ENCODE measurements around the gene PWP2.
"Not testable (repeated sequence)": the region's sequence is repeated elsewhere in the genome, so short reads cannot be mapped to it uniquely, and the experiment has no call there.

The PWP2 gene

DNA sequence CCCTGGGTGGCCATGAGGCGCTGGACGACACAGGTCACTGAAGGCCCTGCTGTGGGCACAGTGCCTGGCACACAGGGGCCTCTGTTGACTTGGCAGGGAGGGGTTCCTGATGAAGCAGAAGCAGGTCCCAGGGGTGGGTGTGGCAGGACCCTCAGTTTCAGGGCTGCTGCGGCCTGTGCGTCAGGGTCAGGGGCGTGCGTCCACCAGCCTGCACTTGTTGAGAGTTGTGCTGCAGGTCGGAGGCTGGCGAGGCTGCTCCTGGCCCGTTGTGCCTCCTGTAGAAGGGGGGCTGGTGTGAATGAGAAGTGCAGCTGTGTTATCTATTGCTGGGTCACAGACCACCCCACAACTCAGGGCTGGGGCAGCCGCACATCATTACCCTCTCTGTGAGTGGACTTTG is 35.3 kb downstream of the PWP2 start:
- not testable (repeated sequence) for H3K4me1 Mint-ChIP-seq, H3K4me3 Mint-ChIP-seq, H3K27me3 Mint-ChIP-seq, ATAC-seq, DNase-seq, H3K27ac Mint-ChIP-seq, H3K9me3 Mint-ChIP-seq

- peak; percentile 48 for ATAC-seq
- H3K27ac Mint-ChIP-seq, H3K9me3 Mint-ChIP-seq, H3K4me1 Mint-ChIP-seq, H3K27me3 Mint-ChIP-seq, H3K4me3 Mint-ChIP-seq, DNase-seq: not testable (repeated sequence)
These were observed 36.2 kb downstream of the PWP2 start for GRCh38 chr21:44143380-44143779.

DNA sequence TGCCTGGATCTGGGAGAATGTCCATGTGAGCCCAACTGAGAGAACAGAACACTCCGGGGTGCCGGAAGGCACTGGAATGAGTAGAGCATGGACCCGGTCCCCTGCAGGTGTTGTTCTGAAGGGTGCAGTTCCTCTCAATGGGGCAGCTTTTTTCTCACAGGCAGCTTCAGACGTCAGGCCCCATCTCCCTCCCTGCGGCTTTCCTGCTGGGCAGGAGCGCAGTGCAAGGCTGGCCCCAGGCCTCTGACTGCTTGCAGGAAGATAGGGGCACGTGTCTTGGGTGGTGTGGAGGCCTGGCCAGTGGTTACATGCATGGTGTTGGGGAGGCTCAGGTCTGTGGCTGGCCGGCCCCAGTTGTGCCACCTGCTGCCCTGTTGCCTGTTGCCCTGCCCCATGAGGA is 36.8 kb downstream of the PWP2 start:
- not testable (repeated sequence) for ATAC-seq, H3K27ac Mint-ChIP-seq, DNase-seq

GRCh38 chr21:44144784-44145602 is 37.8 kb downstream of the PWP2 start:
- H3K4me1 Mint-ChIP-seq, H3K9me3 Mint-ChIP-seq, DNase-seq, H3K4me3 Mint-ChIP-seq, H3K27ac Mint-ChIP-seq, H3K27me3 Mint-ChIP-seq: not testable (repeated sequence)
- ATAC-seq, result peak; percentile 75

More for the DNA sequence above, 36.8 kb downstream of the PWP2 start:
- H3K9me3 Mint-ChIP-seq, H3K4me1 Mint-ChIP-seq, H3K27me3 Mint-ChIP-seq, H3K4me3 Mint-ChIP-seq: not testable (repeated sequence)

DNA sequence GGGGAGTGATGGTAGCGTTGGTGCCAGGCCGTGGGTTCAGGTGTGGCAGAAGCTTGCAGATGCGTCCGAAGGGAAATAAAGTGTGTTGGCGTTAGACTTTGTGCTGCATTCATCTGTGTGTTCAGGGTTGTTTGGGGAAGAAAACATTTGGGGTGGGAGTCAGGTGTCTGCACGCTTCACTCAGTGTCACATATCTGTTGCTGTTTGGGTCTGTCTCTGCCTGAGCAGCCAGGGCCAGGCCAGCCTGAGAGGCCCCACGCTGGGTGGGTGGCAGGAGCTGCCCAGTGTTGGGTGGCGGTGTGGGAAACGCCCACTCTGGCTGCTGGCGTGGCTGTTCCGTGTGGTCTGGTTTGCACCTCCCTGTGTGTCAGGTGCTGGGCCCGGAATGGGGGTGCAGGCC is 38.4 kb downstream of the PWP2 start:
- not testable (repeated sequence) for H3K27ac Mint-ChIP-seq, DNase-seq, H3K4me3 Mint-ChIP-seq, H3K27me3 Mint-ChIP-seq, H3K9me3 Mint-ChIP-seq, H3K4me1 Mint-ChIP-seq
- peak; percentile 40 for ATAC-seq

- not testable (repeated sequence) for H3K4me3 Mint-ChIP-seq, H3K27me3 Mint-ChIP-seq, H3K9me3 Mint-ChIP-seq, H3K4me1 Mint-ChIP-seq, DNase-seq, H3K27ac Mint-ChIP-seq
- peak; percentile 39 for ATAC-seq
These were observed 39.9 kb downstream of the PWP2 start for GRCh38 chr21:44147108-44147507.

- not testable (repeated sequence) for H3K27me3 Mint-ChIP-seq, DNase-seq, H3K4me3 Mint-ChIP-seq, H3K9me3 Mint-ChIP-seq, H3K27ac Mint-ChIP-seq, ATAC-seq, H3K4me1 Mint-ChIP-seq
These were observed 43.1 kb downstream of the PWP2 start for GRCh38 chr21:44150255-44150654.

- not testable (repeated sequence) for H3K27ac Mint-ChIP-seq, H3K27me3 Mint-ChIP-seq, H3K9me3 Mint-ChIP-seq, DNase-seq, H3K4me1 Mint-ChIP-seq, H3K4me3 Mint-ChIP-seq
- ATAC-seq, result peak; percentile 52
These were observed 46.2 kb downstream of the PWP2 start for GRCh38 chr21:44153214-44153888.

- H3K27ac Mint-ChIP-seq, H3K4me3 Mint-ChIP-seq, ATAC-seq, H3K4me1 Mint-ChIP-seq, H3K27me3 Mint-ChIP-seq, H3K9me3 Mint-ChIP-seq: not testable (repeated sequence)
- DNase-seq, result peak in 1 of 2 donors; percentile 33
These were observed 46.7 kb downstream of the PWP2 start for GRCh38 chr21:44153889-44154228.

GRCh38 chr21:44154816-44155230 is 47.6 kb downstream of the PWP2 start:
- ATAC-seq, H3K9me3 Mint-ChIP-seq: not testable (repeated sequence)

DNA sequence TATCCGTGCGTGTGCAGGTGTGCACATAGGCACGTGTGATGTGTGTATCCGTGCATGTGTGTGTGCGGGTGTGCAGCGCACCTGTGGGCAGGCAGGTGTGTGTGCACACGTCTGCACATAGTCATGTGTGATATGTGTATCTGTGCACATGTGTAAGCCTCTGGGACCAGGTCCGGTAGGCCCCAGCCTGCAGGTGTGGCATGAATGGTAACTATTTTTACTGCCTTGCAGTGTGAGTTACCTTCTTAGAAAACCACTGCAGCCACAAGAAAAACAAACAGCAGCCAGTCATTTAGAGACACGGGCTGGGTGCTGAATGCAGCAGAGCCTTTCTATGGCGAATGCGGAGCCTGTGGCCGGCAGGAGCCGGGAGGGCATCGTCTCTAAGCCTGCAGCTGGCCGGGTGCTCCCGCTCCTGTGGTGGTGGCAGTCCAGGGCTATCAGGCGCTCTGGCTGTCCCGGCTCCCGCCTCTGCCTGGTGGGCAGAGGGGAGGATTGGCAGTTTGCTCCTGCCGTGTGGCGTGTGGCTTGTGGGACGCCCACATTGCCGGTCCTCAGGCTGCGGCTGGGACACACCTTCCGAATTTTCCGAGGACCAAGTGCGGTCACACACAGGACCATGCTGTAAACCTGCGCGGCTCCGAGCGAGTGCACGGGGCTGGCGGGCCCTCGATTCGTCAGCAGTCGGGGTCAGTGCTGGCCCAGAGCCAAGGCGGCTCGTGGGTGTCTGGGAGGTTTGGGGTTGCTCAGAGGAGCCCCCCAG is 48.2 kb downstream of the PWP2 start:
- peak in 1 of 2 donors; percentile 45 for DNase-seq
- H3K27ac Mint-ChIP-seq, H3K27me3 Mint-ChIP-seq, H3K9me3 Mint-ChIP-seq, H3K4me3 Mint-ChIP-seq, H3K4me1 Mint-ChIP-seq: not testable (repeated sequence)
- ATAC-seq, result peak; percentile 63

More at GRCh38 chr21:44154816-44155230, 47.6 kb downstream of the PWP2 start:
- H3K4me3 Mint-ChIP-seq, DNase-seq, H3K4me1 Mint-ChIP-seq, H3K27me3 Mint-ChIP-seq, H3K27ac Mint-ChIP-seq: not testable (repeated sequence)

- not testable (repeated sequence) for H3K4me1 Mint-ChIP-seq, H3K9me3 Mint-ChIP-seq, DNase-seq, H3K4me3 Mint-ChIP-seq, ATAC-seq, H3K27me3 Mint-ChIP-seq, H3K27ac Mint-ChIP-seq
These were observed 48.8 kb downstream of the PWP2 start for GRCh38 chr21:44155994-44156380.

DNA sequence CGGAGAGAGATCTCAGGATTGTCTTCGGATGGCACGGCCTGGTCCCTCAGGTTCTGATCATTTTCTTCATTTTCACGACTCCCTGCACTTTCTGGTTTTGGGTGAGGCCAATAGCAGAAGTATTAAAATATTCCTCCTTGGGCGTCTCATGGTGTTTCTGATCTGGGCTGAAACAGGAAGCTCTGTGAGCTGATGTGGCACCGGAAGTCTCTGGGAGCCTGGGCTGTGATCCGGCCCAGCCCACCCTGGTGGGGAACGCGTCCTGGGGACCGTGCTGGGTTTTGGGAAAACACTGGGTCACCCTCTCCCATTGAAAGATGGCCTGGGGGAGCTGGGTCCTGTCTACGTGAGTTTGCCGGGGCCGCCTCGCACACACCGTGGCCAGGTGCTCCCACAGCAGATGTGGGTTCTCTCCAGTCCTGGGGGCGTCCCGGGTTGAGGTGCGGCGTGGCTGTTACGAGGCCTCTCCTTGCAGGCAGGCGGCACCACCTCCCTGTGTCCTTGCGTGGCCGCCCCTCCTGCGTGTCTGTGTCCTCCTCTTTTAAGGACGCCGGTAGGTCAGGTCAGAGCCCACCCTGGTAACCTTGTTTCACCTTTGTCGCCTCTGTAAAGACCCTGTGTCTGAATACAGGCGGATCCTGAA is 50.4 kb downstream of the PWP2 start:
- not testable (repeated sequence) for H3K9me3 Mint-ChIP-seq, H3K27me3 Mint-ChIP-seq, H3K4me1 Mint-ChIP-seq
- DNase-seq (peak in 1 of 2 donors; percentile 30), ATAC-seq (peak; percentile 31)
- peak overlapping the region in 1 of 2 donors; percentile 91 for H3K27ac Mint-ChIP-seq
- peak overlapping the region in 1 of 2 donors; percentile 76 for H3K4me3 Mint-ChIP-seq

DNA sequence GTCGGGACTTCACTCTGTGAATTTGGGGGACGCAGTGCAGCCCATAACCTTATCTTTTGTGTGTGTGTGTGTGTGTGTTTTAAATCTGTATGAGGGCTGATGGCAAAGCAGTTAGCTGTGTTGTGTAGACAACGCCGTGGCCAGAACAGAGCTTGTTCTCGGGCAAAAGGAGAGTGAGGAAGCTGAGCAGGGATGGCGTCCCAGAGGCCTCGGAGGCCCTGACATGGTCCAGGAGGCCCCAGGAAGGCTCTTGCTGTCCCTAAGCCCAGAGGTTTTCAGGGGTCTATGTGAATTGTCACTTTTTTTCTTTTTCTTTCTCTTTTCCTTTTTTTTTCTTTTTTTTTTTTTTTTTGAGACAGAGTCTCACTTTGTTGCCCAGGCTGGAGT is 50.9 kb downstream of the PWP2 start:
- not testable (repeated sequence) for H3K4me3 Mint-ChIP-seq, H3K27ac Mint-ChIP-seq

More for the DNA sequence above, 50.9 kb downstream of the PWP2 start:
- H3K4me1 Mint-ChIP-seq, H3K9me3 Mint-ChIP-seq, H3K27me3 Mint-ChIP-seq, ATAC-seq, DNase-seq: not testable (repeated sequence)

Measured in stimulated activated naive CD8-positive, alpha-beta T cell treated with anti-CD3 and anti-CD28 coated beads, Interleukin-15, amount 100 ng/mL, for 72 hours (primary cell).